Stimulated activated memory B cell treated with anti-CD40 and anti-IgM and Interleukin-4, amounts not matched to agents 10 μg/mL and 1 μg/mL and 100 μg/mL, for 72 hours (primary cell): Measurements from ENCODE around the gene STAT1.
A peak's percentile ranks its signal among the peaks of the same experiment; 100 is the strongest.

ENCODE experiments used
- ATAC-seq: fragments of 150-1000 bp; cut with Tn5 transposase; 2 replicates; pipeline ENCODE4 v1.10.0; 2021
- H3K27ac Mint-ChIP-seq: one replicate; pipeline ENCODE4 v1.8.0; 2022; ENCODE audit warnings: mild to moderate bottlenecking, mixed read lengths
- H3K27me3 Mint-ChIP-seq: one replicate; pipeline ENCODE4 v1.8.0; 2022; ENCODE audit warnings: mixed read lengths
- H3K36me3 Mint-ChIP-seq: one replicate; pipeline ENCODE4 v1.8.0; 2022; ENCODE audit warnings: mixed read lengths
- H3K4me1 Mint-ChIP-seq: one replicate; pipeline ENCODE4 v1.8.0; 2022; ENCODE audit warnings: mixed read lengths
- H3K4me3 Mint-ChIP-seq: one replicate; pipeline ENCODE4 v1.8.0; 2022; ENCODE audit warnings: mild to moderate bottlenecking, moderate library complexity, mixed read lengths
- H3K9me3 Mint-ChIP-seq: one replicate; pipeline ENCODE4 v1.8.0; 2022; ENCODE audit warnings: mixed read lengths

Gene STAT1

DNA sequence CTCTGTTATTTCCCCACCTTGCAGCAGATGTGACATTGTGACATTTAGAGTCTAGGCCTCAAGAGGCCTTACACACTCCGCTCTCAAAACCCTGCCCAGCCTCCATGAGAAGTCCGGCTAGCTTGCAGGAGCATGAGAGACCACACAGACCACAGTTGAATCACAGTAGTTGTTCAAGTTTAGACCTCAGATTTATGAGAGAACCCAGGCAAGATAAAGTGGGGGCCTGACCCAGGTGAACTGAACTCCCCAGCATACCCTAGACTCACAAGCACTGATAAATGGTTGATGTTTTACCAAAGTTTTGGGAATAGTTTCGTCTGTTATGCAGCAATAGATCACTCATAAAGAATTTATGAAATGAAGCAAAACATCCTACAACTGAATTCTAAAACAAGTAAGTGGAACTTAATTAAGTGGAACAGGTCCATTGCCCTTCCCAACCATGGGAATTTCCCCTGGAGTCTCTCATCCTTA, 4.7 kb upstream of the STAT1 start:
- no peaks in the 10 kb centered on the region for H3K36me3 Mint-ChIP-seq
- ATAC-seq: no peak
- H3K4me1 Mint-ChIP-seq: no peaks in the 10 kb centered on the region
- no peaks in the 10 kb centered on the region for H3K9me3 Mint-ChIP-seq
- H3K4me3 Mint-ChIP-seq: no peak overlapping the region
- H3K27me3 Mint-ChIP-seq: no peaks in the 10 kb centered on the region
- peak overlapping the region; percentile 14 for H3K27ac Mint-ChIP-seq

DNA sequence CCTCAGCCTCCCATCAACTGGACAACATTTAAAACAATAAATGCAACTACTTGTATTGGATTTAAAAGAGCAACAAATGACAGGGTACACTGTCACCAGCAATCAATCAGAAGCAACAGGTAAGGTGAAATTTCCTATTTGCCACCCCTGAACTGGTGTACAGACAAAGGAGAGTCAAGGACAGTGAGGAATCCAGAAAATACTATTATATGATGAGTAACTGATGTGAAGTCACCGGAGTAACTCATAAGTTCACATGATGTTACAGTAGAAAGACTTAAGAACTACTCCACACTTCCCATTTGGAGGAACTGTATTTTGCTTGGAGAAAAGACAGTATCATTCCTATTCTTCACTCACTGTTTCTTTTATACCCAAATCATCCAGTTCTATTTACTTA, 4.1 kb upstream of the STAT1 start:
- H3K27ac Mint-ChIP-seq: no peak overlapping the region
- H3K9me3 Mint-ChIP-seq: no peaks in the 10 kb centered on the region
- ATAC-seq: no peak

DNA sequence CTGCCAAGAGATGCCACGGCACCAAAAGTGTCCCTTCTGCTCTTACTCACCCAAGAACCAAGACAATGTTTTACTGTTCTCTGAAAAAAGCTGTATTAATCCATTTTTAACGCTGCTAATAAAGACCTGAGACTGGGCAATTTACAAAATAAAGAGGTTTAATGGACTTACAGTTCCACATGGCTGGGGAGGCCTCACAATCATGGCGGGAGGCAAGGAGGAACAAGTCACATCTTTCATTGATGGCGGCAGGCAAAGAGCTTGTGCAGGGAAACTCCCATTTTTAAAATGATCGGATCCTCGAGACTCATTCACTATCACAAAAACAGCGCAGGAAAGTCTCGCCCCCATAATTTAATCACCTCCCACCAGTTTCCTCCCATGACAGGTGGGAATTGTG, 1.9 kb upstream of the STAT1 start:
- Mint-ChIP-seq H3K27me3 (no peaks in the 10 kb centered on the region), H3K4me1 (peaks cover 5% of the 10 kb centered on the region), H3K9me3 (no peaks in the 10 kb centered on the region), H3K4me3 (no peak overlapping the region), H3K36me3 (no peaks in the 10 kb centered on the region), H3K27ac (no peak overlapping the region)
- ATAC-seq: no peak

More for the DNA sequence above, 4.1 kb upstream of the STAT1 start:
- Mint-ChIP-seq H3K4me1 (no peaks in the 10 kb centered on the region), H3K36me3 (no peaks in the 10 kb centered on the region), H3K27me3 (no peaks in the 10 kb centered on the region), H3K4me3 (no peak overlapping the region)

DNA sequence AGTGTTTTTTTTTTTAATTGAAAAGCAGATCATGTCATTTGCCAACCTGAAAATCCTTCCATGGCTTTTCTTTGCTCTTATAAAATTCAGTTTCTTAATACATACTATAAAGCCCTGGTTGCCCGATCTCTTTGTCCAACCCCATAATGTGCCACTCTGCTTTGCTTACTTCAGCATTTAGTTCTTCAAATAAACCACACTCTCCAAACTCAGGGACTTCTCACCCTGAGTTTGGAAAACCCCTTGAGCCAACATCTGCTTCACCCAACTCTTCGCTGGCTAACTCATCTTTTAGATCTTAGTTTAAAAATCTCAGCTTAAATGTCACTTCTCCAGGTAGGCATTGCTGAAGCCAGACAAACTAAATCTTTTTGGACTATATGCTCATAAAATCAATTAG, 1.3 kb upstream of the STAT1 start:
- Mint-ChIP-seq H3K27ac (no peak overlapping the region), H3K36me3 (peaks cover 2% of the 10 kb centered on the region), H3K9me3 (no peaks in the 10 kb centered on the region), H3K4me3 (no peak overlapping the region), H3K27me3 (no peaks in the 10 kb centered on the region), H3K4me1 (peaks cover 7% of the 10 kb centered on the region)
- no peak for ATAC-seq

DNA sequence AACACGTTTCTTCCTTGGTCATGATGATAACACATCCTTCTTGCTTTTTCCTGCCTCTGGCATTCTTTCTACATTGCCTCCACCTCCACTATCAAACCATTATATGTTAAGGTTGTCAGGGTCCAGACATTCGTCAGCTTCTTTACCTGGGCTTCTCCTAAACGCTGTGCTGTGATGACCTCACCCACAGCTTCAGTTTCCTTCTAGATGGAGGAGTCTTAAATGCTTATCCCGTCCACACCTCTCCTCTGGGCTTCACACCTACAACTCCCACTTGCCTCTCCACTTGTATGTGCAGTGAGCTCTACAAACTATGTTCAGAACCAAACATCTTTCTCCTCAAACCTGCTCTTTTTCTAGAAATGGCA, 666 bp upstream of the STAT1 start:
- Mint-ChIP-seq H3K9me3 (no peaks in the 10 kb centered on the region), H3K27ac (no peak overlapping the region), H3K36me3 (peaks cover 8% of the 10 kb centered on the region), H3K4me1 (peaks cover 12% of the 10 kb centered on the region), H3K27me3 (no peaks in the 10 kb centered on the region), H3K4me3 (no peak overlapping the region)
- no peak for ATAC-seq

DNA sequence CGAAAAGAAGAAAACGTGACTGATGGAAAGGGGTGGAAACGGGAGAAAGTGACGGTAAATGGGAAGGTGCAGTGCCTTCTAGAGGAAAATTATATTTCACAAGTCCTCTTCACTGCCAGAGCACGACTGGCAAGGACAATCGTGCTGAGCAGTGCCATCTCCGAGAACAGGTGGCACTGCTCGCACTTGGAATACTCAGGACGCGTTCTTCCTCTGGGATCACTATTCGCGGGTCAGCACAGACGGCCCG, 364 bp downstream of the STAT1 start:
- Mint-ChIP-seq H3K9me3 (no peaks in the 10 kb centered on the region), H3K4me1 (peaks cover 14% of the 10 kb centered on the region), H3K36me3 (peaks cover 11% of the 10 kb centered on the region), H3K27ac (no peak overlapping the region), H3K4me3 (no peak overlapping the region), H3K27me3 (no peaks in the 10 kb centered on the region)
- ATAC-seq: no peak

DNA sequence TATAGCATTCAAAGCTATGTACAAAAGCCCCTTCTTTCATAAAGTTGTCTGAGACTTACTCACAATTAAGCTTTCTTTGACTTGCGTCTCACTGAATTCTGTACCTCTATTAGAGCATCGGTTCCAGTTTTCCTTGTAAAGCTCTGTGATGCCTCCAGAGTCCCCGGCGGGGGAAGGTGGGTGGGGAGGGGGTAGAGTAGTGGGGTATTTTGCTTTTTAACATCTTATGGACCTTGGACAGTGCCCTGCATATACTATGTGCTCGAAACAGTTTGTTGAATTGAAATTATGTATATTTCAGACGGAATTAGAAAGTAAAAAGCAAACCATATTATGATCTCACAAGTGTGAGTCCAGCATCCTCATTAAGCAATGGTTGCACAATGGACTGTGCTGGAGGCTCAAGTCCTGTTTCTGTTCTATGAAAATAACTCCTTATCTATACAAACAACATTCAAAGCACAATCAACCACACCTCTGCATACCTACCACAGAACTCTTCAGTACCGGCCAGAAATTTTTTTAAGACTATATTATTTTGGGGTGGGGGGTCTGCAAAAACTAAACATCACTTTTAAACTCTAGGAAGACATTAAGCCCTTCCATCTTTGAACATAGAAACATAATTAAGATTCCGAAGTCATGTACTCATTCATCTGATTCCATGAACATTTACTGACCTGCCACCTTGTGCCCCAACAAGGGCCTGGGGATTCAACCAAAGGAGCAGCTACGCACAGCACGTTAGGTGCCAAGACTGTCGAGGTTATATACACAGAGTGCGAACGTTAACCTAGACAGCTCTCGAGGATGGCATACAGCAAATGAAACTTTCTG, 908 bp downstream of the STAT1 start:
- H3K27me3 Mint-ChIP-seq: no peaks in the 10 kb centered on the region
- no peak overlapping the region for H3K4me3 Mint-ChIP-seq
- H3K36me3 Mint-ChIP-seq: peaks cover 16% of the 10 kb centered on the region
- no peaks in the 10 kb centered on the region for H3K9me3 Mint-ChIP-seq
- no peak for ATAC-seq
- H3K27ac Mint-ChIP-seq: no peak overlapping the region
- peaks cover 19% of the 10 kb centered on the region for H3K4me1 Mint-ChIP-seq

DNA sequence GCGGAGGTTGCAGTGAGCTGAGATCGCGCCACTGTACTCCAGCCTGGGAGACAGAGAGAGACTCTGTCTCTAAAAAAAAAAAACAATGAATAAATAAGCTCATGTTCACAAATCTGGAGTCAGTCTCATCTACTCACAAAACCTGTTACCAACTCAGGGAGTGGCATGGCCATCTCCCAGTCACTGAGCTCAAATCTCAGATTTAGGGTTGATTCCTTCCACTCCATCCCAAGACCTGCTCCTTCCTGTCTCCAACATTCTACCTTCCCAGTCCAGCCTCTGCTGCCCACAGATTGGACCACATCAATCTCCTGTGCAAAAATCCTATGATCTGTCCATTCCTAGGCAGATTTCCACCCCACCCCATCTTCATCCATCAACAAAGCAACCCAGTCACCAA, 1.6 kb downstream of the STAT1 start:
- Mint-ChIP-seq H3K4me3 (no peak overlapping the region), H3K4me1 (peaks cover 20% of the 10 kb centered on the region), H3K27me3 (no peaks in the 10 kb centered on the region), H3K27ac (no peak overlapping the region), H3K36me3 (peaks cover 16% of the 10 kb centered on the region), H3K9me3 (no peaks in the 10 kb centered on the region)
- ATAC-seq: no peak

DNA sequence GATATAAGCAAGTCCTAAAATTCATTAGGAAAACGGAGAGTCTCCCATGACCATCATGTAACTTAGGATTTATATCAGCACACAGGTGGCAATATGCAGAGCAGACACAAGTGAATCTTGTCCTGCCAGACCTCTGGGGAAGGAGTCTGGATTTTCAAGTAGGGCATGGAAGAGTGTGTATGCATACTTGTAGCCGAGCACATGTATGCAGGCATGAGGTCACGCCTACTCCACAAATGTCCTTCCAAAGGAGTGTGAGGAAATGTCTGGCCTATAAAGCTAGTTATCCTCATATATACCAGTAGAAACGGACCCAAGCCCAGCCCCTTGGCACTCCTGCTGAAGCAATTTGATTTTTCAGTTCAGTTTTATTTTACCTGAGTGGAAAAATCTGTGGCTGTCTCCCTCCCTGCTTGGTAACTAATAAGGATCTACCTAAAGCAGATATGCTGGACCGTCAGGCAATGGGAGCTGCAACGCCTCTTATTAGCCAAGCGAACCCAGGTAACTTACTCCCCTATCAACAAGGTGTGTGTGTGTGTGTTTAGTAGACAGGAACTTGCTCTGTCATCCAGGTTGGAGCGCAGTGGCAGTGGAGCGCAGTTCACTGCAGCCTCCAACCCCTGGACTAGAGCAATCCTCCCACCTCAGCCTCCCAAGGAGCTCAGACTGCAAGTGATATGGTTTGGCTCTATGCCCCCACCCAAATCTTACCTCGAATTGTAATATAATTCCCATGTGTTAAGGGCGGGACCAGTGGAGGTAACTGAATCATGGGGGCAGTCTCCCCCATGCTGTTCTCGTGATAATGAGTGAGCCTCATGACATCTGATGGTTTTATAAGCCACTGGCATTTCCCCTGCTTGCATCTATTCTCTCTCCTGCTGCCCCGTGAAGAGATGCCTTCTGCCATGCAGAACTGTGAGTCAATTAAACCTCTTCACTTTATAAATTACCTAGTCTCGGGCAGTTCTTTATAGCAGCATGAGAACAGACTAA, 2.8 kb downstream of the STAT1 start:
- Mint-ChIP-seq H3K4me1 (peaks cover 25% of the 10 kb centered on the region), H3K27ac (no peak overlapping the region), H3K36me3 (peaks cover 28% of the 10 kb centered on the region), H3K9me3 (no peaks in the 10 kb centered on the region), H3K4me3 (no peak overlapping the region), H3K27me3 (no peaks in the 10 kb centered on the region)
- ATAC-seq: no peak

DNA sequence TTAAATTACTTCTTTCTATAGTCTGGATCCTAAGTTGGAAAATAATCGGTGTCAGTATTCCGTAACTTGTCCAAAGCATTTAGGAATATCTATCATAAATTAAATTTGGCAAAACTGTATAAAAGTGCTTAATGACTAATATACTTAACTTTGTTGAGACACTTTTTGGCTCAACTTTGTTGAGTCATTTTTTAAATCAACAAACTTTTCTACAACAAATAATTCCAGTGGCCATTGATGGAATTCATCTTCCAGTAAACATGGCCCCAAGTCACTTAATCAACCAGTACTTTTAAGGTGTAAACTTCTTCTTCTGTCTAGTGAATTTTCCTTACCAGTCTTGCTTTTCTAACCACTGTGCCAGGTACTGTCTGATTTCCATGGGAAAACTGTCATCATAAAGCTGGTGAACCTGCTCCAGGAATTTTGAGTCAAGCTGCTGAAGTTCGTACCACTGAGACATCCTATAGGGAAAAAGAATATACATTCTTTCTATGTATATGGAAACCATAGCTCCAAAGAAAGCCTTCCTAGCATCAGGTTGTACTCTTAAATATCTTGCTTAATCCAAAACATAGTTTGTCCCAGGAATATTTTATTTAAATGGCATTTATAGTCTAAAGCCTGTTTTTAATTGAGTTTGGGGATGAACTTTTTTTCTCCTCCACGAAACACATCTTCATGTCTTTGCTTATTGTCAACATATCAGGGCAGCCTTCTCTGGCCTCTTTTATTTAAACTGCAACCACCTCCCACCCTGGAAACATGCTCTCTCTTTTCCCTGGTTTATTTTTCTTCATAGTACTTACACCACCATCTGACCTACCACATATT, 4.2 kb downstream of the STAT1 start:
- Mint-ChIP-seq H3K36me3 (peaks cover 40% of the 10 kb centered on the region), H3K4me1 (peaks cover 25% of the 10 kb centered on the region), H3K4me3 (no peak overlapping the region), H3K27ac (no peak overlapping the region), H3K9me3 (peaks cover 3% of the 10 kb centered on the region), H3K27me3 (no peaks in the 10 kb centered on the region)
- ATAC-seq: no peak

DNA sequence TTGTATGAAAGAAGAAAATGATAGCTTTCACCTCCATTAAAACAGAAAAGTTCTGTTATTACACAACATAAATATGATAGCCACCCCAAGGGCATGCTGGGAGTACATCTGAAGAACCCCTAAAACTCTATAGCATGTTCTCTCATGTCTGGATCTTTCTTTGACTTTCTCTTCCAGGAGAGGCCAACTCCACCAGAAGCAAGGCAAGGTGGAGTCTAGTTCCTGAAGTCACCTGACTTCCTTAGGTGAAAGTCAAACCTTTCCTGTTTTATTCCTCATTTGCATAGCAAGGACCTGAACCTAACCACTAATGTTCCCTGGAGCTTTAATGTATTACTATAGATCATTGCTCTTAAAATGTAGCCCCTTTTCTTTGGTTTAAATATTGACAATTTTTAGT, 5.7 kb downstream of the STAT1 start:
- peaks cover 3% of the 10 kb centered on the region for H3K9me3 Mint-ChIP-seq
- no peak for ATAC-seq
- no peak overlapping the region for H3K4me3 Mint-ChIP-seq
- H3K27ac Mint-ChIP-seq: no peak overlapping the region
- H3K27me3 Mint-ChIP-seq: no peaks in the 10 kb centered on the region
- H3K36me3 Mint-ChIP-seq: peaks cover 55% of the 10 kb centered on the region
- peaks cover 25% of the 10 kb centered on the region for H3K4me1 Mint-ChIP-seq

DNA sequence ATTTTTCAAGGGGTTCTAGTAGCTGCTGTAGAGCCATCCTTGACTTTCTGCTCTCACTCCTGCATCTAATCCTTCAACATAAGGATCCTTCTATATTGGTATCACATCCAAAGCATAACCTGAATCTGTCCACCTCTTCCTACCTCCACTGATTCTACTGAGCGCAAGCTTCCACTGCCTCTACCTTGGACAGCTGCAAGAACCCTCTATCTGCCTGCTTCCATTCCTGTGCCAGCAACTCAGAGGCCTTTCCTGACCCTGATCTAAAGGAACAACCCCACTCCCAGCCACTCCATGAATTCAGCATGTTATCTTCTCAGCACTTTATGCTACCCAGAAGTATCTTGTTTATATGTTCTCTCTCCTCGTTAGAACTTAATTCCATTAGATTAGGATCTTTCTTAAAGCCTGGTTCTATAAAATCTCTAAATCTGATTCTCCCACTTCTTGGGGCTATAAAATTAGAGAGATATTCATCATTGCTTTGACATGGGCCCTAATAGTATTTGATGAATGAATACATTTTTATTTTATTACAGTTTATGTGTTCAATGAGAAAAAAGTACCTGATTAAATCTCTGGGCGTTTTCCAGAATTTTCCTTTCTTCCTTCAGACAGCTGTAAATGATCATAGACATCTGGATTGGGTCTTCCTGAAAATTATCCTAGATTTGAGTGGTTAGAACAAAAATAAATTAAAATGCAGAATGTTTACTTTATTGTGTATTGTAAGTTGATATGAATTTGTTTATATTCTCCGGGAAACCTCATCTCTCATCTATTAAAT, 6.8 kb downstream of the STAT1 start:
- peaks cover 3% of the 10 kb centered on the region for H3K9me3 Mint-ChIP-seq
- peaks cover 25% of the 10 kb centered on the region for H3K4me1 Mint-ChIP-seq
- no peak overlapping the region for H3K4me3 Mint-ChIP-seq

DNA sequence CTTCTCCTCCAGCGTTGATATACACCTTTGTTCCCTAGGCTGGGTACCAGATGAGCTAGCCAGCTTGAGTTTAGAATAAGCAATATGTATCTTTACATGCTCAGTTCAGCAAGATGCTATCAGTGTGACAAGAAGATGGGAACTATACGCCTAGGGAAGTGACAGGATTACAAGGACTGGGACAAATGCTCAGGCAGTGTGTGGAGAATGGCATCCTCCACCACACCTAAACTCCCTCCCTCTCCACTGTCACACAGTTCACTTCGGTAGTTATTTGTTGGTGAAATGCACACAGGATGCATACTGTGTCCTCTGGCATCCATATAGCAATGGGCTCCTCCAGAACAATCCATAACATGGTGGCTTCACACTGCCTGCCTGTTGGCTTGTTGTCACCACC, 7.7 kb downstream of the STAT1 start:
- no peaks in the 10 kb centered on the region for H3K27me3 Mint-ChIP-seq
- ATAC-seq: no peak
- peaks cover 22% of the 10 kb centered on the region for H3K4me1 Mint-ChIP-seq
- H3K27ac Mint-ChIP-seq: peak overlapping the region; percentile 10
- no peak overlapping the region for H3K4me3 Mint-ChIP-seq
- peaks cover 3% of the 10 kb centered on the region for H3K9me3 Mint-ChIP-seq
- peaks cover 68% of the 10 kb centered on the region for H3K36me3 Mint-ChIP-seq

More for the DNA sequence above, 6.8 kb downstream of the STAT1 start:
- no peaks in the 10 kb centered on the region for H3K27me3 Mint-ChIP-seq
- peaks cover 63% of the 10 kb centered on the region for H3K36me3 Mint-ChIP-seq
- peak overlapping the region; percentile 10 for H3K27ac Mint-ChIP-seq
- no peak for ATAC-seq

DNA sequence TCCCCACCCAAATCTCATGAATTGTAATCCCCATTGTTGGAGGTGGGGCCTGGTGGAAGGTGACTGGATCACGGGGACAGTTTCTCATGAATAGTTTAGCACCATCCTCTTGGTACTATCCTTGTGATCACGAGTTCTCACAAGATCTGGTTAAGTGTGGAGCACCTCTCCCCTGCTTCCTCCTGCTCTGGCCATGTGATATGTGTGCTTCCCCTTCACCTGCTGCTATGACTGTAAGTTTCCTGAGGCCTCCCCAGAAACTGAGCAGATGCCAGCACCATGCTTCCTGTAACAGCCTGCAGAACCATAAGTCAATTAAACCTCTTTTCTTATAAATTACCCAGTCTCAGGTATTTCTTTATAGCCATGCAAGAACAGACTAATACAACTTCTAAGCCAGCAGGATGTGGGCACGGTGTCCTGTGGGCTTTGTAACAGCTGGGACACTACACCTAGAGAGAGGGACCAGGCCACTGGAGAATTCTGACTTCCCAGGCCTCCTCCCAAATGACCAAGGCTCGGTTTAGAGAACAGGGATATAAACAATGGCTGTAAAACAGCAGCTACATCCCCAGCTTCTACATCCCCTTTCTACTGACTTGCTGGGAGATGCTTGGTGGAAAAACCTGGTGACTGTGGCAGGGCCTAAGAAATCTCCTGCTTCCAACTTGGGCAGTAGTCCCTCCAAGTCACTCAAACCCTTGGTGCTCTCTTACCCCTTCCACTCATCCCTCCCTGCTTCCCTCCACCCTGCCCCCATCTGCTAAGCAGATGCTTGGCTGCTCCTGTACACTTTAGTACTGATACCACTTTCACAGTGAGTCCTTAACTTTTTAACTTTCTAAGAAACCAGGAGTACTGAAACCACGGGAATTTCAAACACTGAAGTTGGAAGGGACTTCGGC, 10.3 kb downstream of the STAT1 start:
- H3K4me3 Mint-ChIP-seq: no peak overlapping the region
- peaks cover 3% of the 10 kb centered on the region for H3K9me3 Mint-ChIP-seq
- H3K36me3 Mint-ChIP-seq: peaks cover 82% of the 10 kb centered on the region
- H3K4me1 Mint-ChIP-seq: peaks cover 12% of the 10 kb centered on the region
- no peaks in the 10 kb centered on the region for H3K27me3 Mint-ChIP-seq
- no peak for ATAC-seq
- peak overlapping the region; percentile 30 for H3K27ac Mint-ChIP-seq
